K562 (cell line): Measurements from ENCODE around the gene APLP1. TPM values are rescaled to one million over a fixed set of nuclear protein-coding genes. Genes with fewer than 3 reads are reported as not detected.

Experiments
- GTF3C2 ChIP-seq: IDR thresholded peaks from 3 replicates; pipeline ENCODE4 v1.6.1; 2011; ENCODE audit warnings: borderline replicate concordance, mild to moderate bottlenecking, moderate library complexity; ENCODE audit not compliant: insufficient read length; ENCODE audit errors: extremely low read depth
- MITF ChIP-seq: IDR thresholded peaks from 2 replicates; pipeline ENCODE4 v1.6.1; 2014; ENCODE audit warnings: antibody characterized with exemption
- NFIC ChIP-seq: fragments of 450-650 bp; IDR thresholded peaks from 2 replicates; pipeline ENCODE4 v1.6.1; 2017; ENCODE audit warnings: mild to moderate bottlenecking, inconsistent platforms
- PHF21A ChIP-seq: fragments of 450-650 bp; IDR thresholded peaks from 2 replicates; pipeline ENCODE4 v1.6.1; 2017; ENCODE audit warnings: low read depth, borderline replicate concordance
- SMARCA5 ChIP-seq: fragments of 450-650 bp; IDR thresholded peaks from 2 replicates; pipeline ENCODE4 v1.6.1; 2016
- TBP ChIP-seq: optimal IDR thresholded peaks from 2 replicates; pipeline ENCODE3; 2011; ENCODE audit warnings: low read depth, low read length, improper control_type of control experiment
- ZBTB43 ChIP-seq: sonication (generic); formaldehyde crosslinking; IDR thresholded peaks from 2 replicates; pipeline ENCODE4 v1.8.0; 2023; ENCODE audit warnings: mild to moderate bottlenecking, missing genetic modification reagents
- ZNF133 ChIP-seq: fragments of 250-450 bp; sonication (Bioruptor Pico); IDR thresholded peaks from 2 replicates; pipeline ENCODE4 v1.4.0; 2020; ENCODE audit warnings: mild to moderate bottlenecking
- ZNF24 ChIP-seq: fragments of 450-650 bp; IDR thresholded peaks from 2 replicates; pipeline ENCODE4 v1.6.1; 2016
- ZNF395 ChIP-seq: fragments of 200-800 bp; sonication (Bioruptor generic); IDR thresholded peaks from 2 replicates; pipeline ENCODE4 v1.6.1; 2017; ENCODE audit warnings: missing genetic modification characterization, missing compliant biosample characterization
- ZNF79 ChIP-seq: fragments of 250-450 bp; sonication (Bioruptor Pico); IDR thresholded peaks from 2 replicates; pipeline ENCODE4 v1.4.0; 2020; ENCODE audit warnings: low read depth, mild to moderate bottlenecking, moderate library complexity
- polyA plus RNA-seq, 8 experiments: library from polyadenylated mRNA; depleted of rRNA in 4 of 8; stranded (reverse) in 5 of 8; unstranded in 3 of 8; fragments of >200 nt; fragmentation: Nextera tagmentation in 2 of 8; fragmentation: Illumina TruSeq in 1 of 8; extraction: Ambion mirVana in 2 of 8; extraction: Trizol in 1 of 8; gene quantifications; 2 replicates each; pipeline versions ENCODE4 v1.2.1 to v1.2.3, GENCODE V29; 2011 to 2014; ENCODE audit warnings: inconsistent platforms in 1 of 8, missing spikeins in 1 of 8
- total RNA-seq, 7 experiments: library from RNA; depleted of rRNA in 6 of 7; stranded (reverse); fragments of >200 nt in 6 of 7; fragmentation: Illumina TruSeq in 2 of 7; extraction: Trizol in 2 of 7; gene quantifications; 2 replicates each; pipeline versions ENCODE4 v1.2.1 to v1.2.3, GENCODE V29; 2011 to 2021; ENCODE audit warnings: low replicate concordance in 1 of 7

APLP1 gene
- total and polyA plus RNA-seq, 9 of the 15 experiments (the other 6 are each of a cell fraction or from before 2014, with no cell fraction given): 0.69 to 9.9 (median 4.7) TPM

GRCh38 chr19:35848919-35849505 is 19.4 kb upstream of the APLP1 start (continued):
- TF ChIP-seq TBP (no peak), SMARCA5 (no peak), ZNF24 (no peak), NFIC (no peak), ZNF133 (CRISPR knock-in tag) (no peak), ZBTB43 (CRISPR knock-in tag) (no peak), MITF (no peak), PHF21A (no peak), ZNF395 (CRISPR knock-in tag) (no peak), ZNF79 (CRISPR knock-in tag) (no peak), GTF3C2 (no peak)
